ENCODE results near the gene HMBS.
"Not testable (repeated sequence)": the region's sequence is repeated elsewhere in the genome, so short reads cannot be mapped to it uniquely, and the experiment has no call there.

Gene HMBS

DNA sequence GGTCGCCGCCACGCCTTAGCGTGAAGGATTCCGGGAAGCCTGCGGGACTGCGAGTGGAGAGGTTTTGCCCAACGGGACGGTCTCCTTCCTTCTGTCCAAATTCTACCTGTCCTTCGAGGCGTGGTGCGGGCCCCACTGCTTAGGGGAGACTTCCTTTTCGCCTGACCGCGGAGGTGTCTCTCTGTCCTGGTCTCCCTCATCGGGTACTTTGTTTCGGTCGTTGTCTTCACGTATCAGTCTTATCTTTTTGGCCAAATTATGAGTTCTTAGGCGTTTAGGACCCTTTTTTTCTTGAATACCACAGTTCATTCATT, 37.1 kb downstream of the HMBS start:
- ATAC-seq = no peak

DNA sequence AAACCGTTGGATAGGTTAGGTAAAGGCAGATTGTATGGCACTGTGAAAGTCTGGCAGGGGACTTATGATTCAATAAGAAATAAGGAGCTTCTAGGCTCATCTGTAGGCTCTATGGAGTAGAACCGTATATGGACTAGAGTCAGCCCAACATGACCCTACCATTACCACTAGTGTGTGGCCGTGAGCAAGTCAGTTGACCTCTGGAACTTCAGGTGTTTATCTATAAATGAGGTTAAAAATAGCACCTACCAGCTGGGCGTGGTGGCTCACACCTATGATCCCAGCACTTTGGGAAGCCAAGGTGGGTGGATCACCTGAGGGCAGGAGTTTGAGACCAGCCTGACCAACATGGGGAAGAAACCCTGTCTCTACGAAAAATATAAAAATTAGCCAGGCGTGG, 41.1 kb downstream of the HMBS start:
- ATAC-seq = no peak

DNA sequence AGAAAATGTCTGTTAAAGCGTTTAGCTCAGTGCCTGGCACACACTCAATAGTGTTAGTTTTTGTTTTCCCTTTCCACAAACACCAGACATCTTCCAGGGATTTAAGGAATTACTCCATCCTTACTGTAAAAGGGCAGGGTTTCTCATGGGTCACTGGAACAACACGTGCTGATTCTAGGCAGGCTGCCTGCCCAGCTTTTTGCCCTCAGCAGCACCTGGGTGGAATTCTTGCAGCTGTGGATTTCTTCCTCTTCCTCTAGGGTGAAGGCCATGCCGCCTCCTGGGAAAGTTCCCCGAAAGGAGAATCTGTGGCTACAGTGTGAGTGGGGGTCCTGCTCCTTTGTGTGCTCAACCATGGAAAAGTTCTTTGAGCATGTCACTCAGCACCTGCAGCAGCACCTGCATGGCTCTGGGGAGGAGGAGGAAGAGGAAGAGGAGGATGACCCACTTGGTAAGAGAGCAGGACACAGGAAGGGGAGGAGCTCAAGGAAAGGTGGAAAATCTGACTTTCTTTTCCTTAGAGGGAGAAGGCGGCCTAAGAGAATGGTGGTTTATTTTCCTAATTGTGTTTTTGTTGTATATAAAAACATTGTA, 42.1 kb downstream of the HMBS start:
- ATAC-seq = no peak

GRCh38 chr11:119130662-119131061, 46.0 kb downstream of the HMBS start:
- no peak for ATAC-seq

DNA sequence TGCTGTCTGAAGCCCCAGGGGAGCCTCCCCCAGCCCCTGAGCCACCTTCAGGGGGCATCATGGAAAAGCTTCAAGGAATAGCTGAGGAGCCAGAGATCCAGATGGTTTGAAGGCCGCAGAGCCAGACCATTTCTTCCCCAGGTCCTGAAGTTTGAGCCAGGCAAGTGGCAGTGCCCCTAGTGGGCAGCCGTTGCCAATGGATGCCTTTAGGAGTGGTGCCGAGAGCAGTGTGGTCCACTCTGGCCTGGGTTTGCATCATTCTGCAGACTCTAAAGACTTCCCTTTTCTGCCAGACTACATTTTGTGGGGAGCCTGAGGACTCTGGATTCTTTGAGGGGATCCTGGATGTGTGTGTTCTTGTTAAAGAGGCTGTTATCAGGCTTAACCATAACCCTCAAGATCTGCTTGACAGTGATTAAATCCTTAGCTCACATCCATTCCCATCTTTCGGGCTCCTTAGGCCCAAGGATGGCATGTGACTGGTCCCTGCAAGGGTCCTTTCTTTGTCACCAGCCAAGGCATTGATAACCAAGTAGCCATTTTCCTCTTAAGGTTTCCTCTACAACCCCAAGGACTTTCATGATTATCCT, 49.8 kb downstream of the HMBS start:
- ATAC-seq = peak in 1 of 2 donors; percentile 27

DNA sequence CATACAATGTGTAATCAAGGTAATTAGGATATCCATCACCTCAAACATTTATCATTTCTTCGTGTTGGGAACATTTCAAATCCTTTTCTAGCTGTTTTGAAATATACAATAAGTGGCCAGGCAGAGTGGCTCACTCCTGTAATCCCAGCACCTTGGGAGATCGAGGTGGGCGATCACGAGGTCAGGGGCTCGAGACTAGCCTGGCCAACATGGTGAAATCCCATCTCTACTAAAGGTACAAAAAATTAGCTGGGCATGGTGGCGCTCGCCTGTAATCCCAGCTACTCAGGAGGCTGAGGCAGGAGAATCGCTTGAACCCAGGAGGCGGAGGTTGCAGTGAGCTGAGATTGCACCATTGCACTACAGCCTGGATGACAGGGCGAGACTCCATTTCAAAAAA, 54.6 kb downstream of the HMBS start:
- ATAC-seq = not testable (repeated sequence)

All from activated CD4-positive, CD25-positive, alpha-beta regulatory T cell treated with anti-CD3 and anti-CD28 coated beads, Interleukin-2, amount 50 U/mL, for 24 hours (primary cell).